GM21447 (cell line): ENCODE data around the gene CIRBP.

Experiments used
- ATAC-seq: cut with Tn5 transposase; IDR thresholded peaks from one replicate; pipeline ENCODE4 v1.9.1; 2021; ENCODE audit not compliant: unreplicated experiment

Gene CIRBP

GRCh38 chr19:1254530-1255185 is 14.5 kb upstream of the CIRBP start:
- ATAC-seq: no peak

GRCh38 chr19:1255186-1256161 is 13.7 kb upstream of the CIRBP start:
- no peak for ATAC-seq

- ATAC-seq: no peak
Observed at GRCh38 chr19:1256646-1257474, 12.3 kb upstream of the CIRBP start.

- ATAC-seq: no peak
Observed at GRCh38 chr19:1257475-1258162, 11.5 kb upstream of the CIRBP start.

GRCh38 chr19:1258163-1258492 is 11.0 kb upstream of the CIRBP start:
- no peak for ATAC-seq

- no peak for ATAC-seq
Observed at GRCh38 chr19:1258707-1259205, 10.4 kb upstream of the CIRBP start.

GRCh38 chr19:1259206-1259875 is 9.8 kb upstream of the CIRBP start:
- peak; percentile 25 for ATAC-seq

GRCh38 chr19:1259876-1260748 is 9.0 kb upstream of the CIRBP start:
- ATAC-seq: peak; percentile 18

GRCh38 chr19:1260749-1261537 is 8.2 kb upstream of the CIRBP start:
- ATAC-seq: peak; percentile 40

- ATAC-seq: no peak
Observed at GRCh38 chr19:1261538-1261797, 7.7 kb upstream of the CIRBP start.

GRCh38 chr19:1261798-1262622 is 7.1 kb upstream of the CIRBP start:
- no peak for ATAC-seq

GRCh38 chr19:1262623-1263123 is 6.5 kb upstream of the CIRBP start:
- ATAC-seq: no peak

- no peak for ATAC-seq
Observed at GRCh38 chr19:1263188-1263587, 5.9 kb upstream of the CIRBP start.

GRCh38 chr19:1264801-1265614 is 4.1 kb upstream of the CIRBP start:
- ATAC-seq: no peak

GRCh38 chr19:1265615-1266128 is 3.5 kb upstream of the CIRBP start:
- no peak for ATAC-seq

- no peak for ATAC-seq
Observed at GRCh38 chr19:1266129-1266915, 2.8 kb upstream of the CIRBP start.
